ENCODE measurements around the gene CATSPERD. TPM values are rescaled to one million over a fixed set of nuclear protein-coding genes. Genes with fewer than 3 reads are reported as not detected.

Gene CATSPERD
- total RNA-seq, 1 experiment from 2014 or later = 0.50 TPM

DNA sequence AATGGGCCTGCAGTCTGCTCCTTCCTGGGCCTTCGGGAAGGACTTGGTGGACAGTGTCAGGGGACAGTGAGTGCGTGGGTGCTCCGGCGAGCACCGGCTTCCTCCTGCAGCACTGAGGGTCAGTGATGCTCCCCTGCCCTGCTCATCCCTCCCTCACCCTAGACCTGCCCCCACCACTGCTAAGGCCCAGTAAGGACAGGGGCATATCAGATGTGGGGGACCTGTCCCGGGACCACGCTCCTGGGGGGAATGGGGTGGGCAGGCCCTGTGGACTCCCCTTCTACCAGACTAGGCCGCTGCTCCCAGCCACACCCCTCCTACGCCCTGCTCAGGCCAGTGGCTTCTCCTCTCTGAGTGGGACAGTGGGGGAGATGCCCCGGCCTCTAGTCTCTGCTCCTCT, 43.3 kb upstream of the CATSPERD start:
- DNase-seq (ENCODE audit: low spot score) (no peak), ATAC-seq (no peak)
- Mint-ChIP-seq H3K36me3 (no peaks in the 10 kb centered on the region), H3K4me1 (peaks cover 15% of the 10 kb centered on the region), H3K27ac (no peak overlapping the region), H3K4me3 (no peak overlapping the region), H3K27me3 (ENCODE audit: low read depth) (peaks cover 12% of the 10 kb centered on the region), H3K9me3 (no peaks in the 10 kb centered on the region)
- POLR2A ChIA-PET = interaction anchor here (0.5 kb wide), 1 partner anchor 960 kb away, joined by 3 read pairs; no protein-coding TSS in a partner anchor
- CTCF ChIA-PET = interaction anchor here (3.0 to 3.1 kb wide), 2 partner anchors 10 to 12 kb away, joined by 13 to 22 read pairs; partner anchors contain the start of gene RPL36
- TF ChIP-seq GABPB1 (CRISPR knock-in tag; IDR thresholded peaks at IDR 0.05) = no peak
- TF ChIP-seq PRRX2 (CRISPR knock-in tag; IDR thresholded peaks at IDR 0.05) = no peak
- TF ChIP-seq, protein P1, sequence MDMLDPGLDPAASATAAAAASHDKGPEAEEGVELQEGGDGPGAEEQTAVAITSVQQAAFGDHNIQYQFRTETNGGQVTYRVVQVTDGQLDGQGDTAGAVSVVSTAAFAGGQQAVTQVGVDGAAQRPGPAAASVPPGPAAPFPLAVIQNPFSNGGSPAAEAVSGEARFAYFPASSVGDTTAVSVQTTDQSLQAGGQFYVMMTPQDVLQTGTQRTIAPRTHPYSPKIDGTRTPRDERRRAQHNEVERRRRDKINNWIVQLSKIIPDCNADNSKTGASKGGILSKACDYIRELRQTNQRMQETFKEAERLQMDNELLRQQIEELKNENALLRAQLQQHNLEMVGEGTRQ (CRISPR knock-in tag; IDR thresholded peaks at IDR 0.05) = no peak
- no peak for TF ChIP-seq TEAD1 (CRISPR knock-in tag; IDR thresholded peaks at IDR 0.05)
- TF ChIP-seq, protein P2, sequence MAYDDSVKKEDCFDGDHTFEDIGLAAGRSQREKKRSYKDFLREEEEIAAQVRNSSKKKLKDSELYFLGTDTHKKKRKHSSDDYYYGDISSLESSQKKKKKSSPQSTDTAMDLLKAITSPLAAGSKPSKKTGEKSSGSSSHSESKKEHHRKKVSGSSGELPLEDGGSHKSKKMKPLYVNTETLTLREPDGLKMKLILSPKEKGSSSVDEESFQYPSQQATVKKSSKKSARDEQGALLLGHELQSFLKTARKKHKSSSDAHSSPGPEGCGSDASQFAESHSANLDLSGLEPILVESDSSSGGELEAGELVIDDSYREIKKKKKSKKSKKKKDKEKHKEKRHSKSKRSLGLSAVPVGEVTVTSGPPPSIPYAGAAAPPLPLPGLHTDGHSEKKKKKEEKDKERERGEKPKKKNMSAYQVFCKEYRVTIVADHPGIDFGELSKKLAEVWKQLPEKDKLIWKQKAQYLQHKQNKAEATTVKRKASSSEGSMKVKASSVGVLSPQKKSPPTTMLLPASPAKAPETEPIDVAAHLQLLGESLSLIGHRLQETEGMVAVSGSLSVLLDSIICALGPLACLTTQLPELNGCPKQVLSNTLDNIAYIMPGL (CRISPR knock-in tag; IDR thresholded peaks at IDR 0.05) = no peak
- TF ChIP-seq CREB1 (CRISPR knock-in tag; IDR thresholded peaks at IDR 0.05) = no peak

DNA sequence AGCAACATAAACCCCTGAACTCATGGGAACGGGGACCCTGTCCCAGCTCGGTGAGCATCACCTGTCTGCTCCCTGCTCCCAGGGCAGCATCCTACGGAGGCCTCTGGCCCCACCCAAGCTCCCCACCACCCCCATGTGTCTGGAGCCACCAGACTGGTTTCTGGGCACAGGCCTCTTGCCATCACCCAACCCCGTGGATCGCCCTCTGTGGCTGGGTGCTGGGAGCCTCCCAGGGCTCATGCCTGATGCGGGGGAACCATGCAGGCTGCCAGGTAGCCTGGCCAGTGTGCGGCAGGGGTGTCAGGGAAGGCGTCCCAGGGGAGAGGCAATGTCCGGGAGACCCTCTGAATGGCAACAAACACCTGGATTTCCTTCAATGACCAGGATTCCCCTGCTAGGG, 42.9 kb upstream of the CATSPERD start:
- peaks cover 15% of the 10 kb centered on the region for H3K27me3 Mint-ChIP-seq (ENCODE audit: low read depth)
- ATAC-seq (no peak), DNase-seq (ENCODE audit: low spot score) (no peak)
- no peak overlapping the region for H3K27ac Mint-ChIP-seq
- TF ChIP-seq TEAD4 (CRISPR knock-in tag; IDR thresholded peaks at IDR 0.05) = no peak
- TF ChIP-seq, protein P3, sequence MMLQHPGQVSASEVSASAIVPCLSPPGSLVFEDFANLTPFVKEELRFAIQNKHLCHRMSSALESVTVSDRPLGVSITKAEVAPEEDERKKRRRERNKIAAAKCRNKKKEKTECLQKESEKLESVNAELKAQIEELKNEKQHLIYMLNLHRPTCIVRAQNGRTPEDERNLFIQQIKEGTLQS (CRISPR knock-in tag; conservative IDR thresholded peaks at IDR 0.05) = no peak
- TF ChIP-seq ZNF317 (CRISPR knock-in tag; IDR thresholded peaks at IDR 0.05; ENCODE audit: borderline replicate concordance, low read depth) = no peak
- TF ChIP-seq EMX1 (CRISPR knock-in tag; IDR thresholded peaks at IDR 0.05) = no peak
- no peaks in the 10 kb centered on the region for H3K36me3 Mint-ChIP-seq
- H3K4me3 Mint-ChIP-seq = no peak overlapping the region
- CTCF ChIA-PET = interaction anchor here (0.6 to 3.1 kb wide), 3 partner anchors 9 to 12 kb away, joined by 3 to 22 read pairs (median 13); partner anchors contain the start of gene RPL36
- POLR2A ChIA-PET = no interaction called here
- peaks cover 15% of the 10 kb centered on the region for H3K4me1 Mint-ChIP-seq
- H3K9me3 Mint-ChIP-seq = no peaks in the 10 kb centered on the region

DNA sequence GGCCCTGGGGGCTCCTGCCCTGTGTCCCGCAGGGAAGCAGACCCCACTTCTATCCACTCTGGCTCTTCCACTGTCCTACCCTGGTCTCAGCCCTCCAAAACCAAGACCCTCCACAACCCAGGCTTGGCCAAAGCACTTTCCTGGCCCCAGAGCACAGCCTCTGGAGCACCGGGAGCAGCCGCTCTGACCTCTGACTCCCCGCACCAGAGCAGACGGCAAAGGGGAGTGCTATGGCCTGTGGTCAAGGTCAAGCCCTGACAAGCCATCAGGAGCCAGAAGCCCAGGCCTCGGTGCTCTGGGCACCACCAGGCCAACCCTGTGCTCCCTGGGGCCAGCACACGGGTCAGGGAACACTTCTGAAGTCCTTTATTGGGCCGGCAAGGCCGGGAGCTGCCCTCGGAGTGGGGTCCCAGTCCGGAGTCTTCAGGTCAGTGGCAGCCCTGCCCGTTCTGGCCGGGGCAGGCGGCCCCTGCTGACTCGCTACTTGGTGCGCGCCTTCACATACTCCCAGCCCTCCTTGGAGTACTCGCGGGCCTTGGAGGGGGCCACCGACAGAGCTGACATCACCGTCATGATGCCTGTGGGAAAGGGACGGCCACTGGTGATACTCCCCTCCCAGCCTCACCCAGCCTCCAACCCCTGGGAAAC, 42.2 kb upstream of the CATSPERD start:
- ATAC-seq (no peak), DNase-seq (ENCODE audit: low spot score) (no peak)
- POLR2A ChIA-PET = interaction anchor here (0.9 kb wide), 1 partner anchor 9 kb away, joined by 3 read pairs; no protein-coding TSS in a partner anchor
- Mint-ChIP-seq H3K27me3 (ENCODE audit: low read depth) (peaks cover 17% of the 10 kb centered on the region), H3K4me1 (peaks cover 15% of the 10 kb centered on the region), H3K27ac (no peak overlapping the region), H3K4me3 (no peak overlapping the region), H3K36me3 (no peaks in the 10 kb centered on the region), H3K9me3 (no peaks in the 10 kb centered on the region)
- CTCF ChIA-PET = interaction anchor here (0.6 to 3.0 kb wide), 3 partner anchors 9 to 12 kb away, joined by 3 to 13 read pairs (median 7); partner anchors contain the start of gene RPL36
- TF ChIP-seq ZNF263 (CRISPR knock-in tag; IDR thresholded peaks at IDR 0.05; ENCODE audit: low read depth) (no peak), ZNF671 (CRISPR knock-in tag; IDR thresholded peaks at IDR 0.05) (no peak), MYBL2 (CRISPR knock-in tag; IDR thresholded peaks at IDR 0.05) (no peak), CREB1 (CRISPR knock-in tag; IDR thresholded peaks at IDR 0.05) (no peak), CREM (CRISPR knock-in tag; IDR thresholded peaks at IDR 0.05) (no peak), ETV6 (CRISPR knock-in tag; IDR thresholded peaks at IDR 0.05) (no peak), EMX1 (CRISPR knock-in tag; IDR thresholded peaks at IDR 0.05) (no peak), NR1H2 (CRISPR knock-in tag; IDR thresholded peaks at IDR 0.05) (no peak)
- TF ChIP-seq, protein P4, sequence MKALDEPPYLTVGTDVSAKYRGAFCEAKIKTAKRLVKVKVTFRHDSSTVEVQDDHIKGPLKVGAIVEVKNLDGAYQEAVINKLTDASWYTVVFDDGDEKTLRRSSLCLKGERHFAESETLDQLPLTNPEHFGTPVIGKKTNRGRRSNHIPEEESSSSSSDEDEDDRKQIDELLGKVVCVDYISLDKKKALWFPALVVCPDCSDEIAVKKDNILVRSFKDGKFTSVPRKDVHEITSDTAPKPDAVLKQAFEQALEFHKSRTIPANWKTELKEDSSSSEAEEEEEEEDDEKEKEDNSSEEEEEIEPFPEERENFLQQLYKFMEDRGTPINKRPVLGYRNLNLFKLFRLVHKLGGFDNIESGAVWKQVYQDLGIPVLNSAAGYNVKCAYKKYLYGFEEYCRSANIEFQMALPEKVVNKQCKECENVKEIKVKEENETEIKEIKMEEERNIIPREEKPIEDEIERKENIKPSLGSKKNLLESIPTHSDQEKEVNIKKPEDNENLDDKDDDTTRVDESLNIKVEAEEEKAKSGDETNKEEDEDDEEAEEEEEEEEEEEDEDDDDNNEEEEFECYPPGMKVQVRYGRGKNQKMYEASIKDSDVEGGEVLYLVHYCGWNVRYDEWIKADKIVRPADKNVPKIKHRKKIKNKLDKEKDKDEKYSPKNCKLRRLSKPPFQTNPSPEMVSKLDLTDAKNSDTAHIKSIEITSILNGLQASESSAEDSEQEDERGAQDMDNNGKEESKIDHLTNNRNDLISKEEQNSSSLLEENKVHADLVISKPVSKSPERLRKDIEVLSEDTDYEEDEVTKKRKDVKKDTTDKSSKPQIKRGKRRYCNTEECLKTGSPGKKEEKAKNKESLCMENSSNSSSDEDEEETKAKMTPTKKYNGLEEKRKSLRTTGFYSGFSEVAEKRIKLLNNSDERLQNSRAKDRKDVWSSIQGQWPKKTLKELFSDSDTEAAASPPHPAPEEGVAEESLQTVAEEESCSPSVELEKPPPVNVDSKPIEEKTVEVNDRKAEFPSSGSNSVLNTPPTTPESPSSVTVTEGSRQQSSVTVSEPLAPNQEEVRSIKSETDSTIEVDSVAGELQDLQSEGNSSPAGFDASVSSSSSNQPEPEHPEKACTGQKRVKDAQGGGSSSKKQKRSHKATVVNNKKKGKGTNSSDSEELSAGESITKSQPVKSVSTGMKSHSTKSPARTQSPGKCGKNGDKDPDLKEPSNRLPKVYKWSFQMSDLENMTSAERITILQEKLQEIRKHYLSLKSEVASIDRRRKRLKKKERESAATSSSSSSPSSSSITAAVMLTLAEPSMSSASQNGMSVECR (CRISPR knock-in tag; IDR thresholded peaks at IDR 0.05; ENCODE audit: borderline replicate concordance) = no peak
- TF ChIP-seq, protein P5, sequence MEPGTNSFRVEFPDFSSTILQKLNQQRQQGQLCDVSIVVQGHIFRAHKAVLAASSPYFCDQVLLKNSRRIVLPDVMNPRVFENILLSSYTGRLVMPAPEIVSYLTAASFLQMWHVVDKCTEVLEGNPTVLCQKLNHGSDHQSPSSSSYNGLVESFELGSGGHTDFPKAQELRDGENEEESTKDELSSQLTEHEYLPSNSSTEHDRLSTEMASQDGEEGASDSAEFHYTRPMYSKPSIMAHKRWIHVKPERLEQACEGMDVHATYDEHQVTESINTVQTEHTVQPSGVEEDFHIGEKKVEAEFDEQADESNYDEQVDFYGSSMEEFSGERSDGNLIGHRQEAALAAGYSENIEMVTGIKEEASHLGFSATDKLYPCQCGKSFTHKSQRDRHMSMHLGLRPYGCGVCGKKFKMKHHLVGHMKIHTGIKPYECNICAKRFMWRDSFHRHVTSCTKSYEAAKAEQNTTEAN (CRISPR knock-in tag; IDR thresholded peaks at IDR 0.05) = no peak
- TF ChIP-seq, protein P6, sequence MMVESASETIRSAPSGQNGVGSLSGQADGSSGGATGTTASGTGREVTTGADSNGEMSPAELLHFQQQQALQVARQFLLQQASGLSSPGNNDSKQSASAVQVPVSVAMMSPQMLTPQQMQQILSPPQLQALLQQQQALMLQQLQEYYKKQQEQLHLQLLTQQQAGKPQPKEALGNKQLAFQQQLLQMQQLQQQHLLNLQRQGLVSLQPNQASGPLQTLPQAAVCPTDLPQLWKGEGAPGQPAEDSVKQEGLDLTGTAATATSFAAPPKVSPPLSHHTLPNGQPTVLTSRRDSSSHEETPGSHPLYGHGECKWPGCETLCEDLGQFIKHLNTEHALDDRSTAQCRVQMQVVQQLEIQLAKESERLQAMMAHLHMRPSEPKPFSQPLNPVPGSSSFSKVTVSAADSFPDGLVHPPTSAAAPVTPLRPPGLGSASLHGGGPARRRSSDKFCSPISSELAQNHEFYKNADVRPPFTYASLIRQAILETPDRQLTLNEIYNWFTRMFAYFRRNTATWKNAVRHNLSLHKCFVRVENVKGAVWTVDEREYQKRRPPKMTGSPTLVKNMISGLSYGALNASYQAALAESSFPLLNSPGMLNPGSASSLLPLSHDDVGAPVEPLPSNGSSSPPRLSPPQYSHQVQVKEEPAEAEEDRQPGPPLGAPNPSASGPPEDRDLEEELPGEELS (CRISPR knock-in tag; IDR thresholded peaks at IDR 0.05) = no peak
